GM18498 (cell line): ENCODE results near the gene PRDM16.

Source experiments
- ATAC-seq: cut with Tn5 transposase; IDR thresholded peaks from one replicate; pipeline ENCODE4 v1.9.1; 2021; ENCODE audit warnings: mild to moderate bottlenecking, moderate library complexity; ENCODE audit not compliant: unreplicated experiment

The PRDM16 gene

GRCh38 chr1:3174487-3175247, 105.7 kb downstream of the PRDM16 start:
- no peak for ATAC-seq

DNA sequence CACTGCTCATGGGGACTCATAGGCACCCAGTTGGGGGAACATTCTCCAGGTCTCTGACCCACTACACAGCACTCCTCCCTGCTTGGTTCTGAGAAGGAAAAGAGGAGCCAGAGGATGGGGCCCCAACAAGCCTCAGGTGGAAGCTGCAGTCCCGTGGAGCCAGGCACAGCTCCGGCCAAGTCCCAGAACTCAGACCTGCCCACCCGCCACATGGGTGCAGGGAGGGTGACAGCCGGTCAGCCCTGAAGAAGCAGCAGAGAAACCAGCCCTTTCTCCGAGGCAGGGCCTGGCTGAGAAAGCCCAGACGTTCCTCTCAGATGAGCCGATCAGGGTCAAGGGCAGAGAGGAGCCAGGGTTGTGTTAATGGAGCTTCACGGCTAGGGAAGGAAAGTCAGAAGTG, 106.5 kb downstream of the PRDM16 start:
- ATAC-seq = no peak

- no peak for ATAC-seq
Measured at GRCh38 chr1:3176028-3176427, 107.0 kb downstream of the PRDM16 start.

DNA sequence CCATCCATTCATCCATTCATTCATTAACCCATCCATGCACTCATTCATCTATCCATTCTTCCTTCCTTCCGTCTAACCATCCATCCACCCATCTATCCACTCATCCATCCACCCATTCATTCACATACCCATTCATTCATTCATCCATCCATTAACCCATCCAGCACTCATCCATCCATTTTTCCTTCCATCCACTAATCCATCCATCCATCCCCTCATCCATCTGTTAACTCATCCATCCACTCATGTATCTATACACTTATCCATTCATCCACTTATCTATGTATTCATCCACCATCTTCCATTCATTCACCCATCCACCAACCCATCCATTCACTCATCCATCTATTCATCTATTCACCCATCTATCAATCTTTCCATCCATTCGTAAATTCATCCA, 107.8 kb downstream of the PRDM16 start:
- no peak for ATAC-seq

- no peak for ATAC-seq
Measured at GRCh38 chr1:3178279-3178678, 109.3 kb downstream of the PRDM16 start.

DNA sequence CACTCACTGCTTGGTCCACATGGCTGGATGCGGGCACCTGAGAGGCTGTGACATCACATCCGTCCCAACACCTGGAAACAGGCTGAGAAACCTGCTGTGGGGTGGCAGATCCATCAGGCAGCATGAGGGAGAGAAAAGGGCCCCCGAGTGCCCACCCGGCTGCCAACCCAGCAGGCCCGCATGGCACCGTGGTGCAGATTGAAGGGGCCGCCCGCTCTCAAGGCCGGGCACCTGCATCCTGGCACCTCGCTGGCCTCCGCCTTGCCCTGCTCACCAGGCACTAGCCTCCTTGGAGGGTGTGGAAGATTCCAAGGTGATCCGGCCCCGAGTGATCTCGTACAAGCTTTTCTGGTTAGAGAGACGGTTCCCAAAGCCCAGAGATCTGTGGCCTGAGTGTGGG, 110.5 kb downstream of the PRDM16 start:
- no peak for ATAC-seq

DNA sequence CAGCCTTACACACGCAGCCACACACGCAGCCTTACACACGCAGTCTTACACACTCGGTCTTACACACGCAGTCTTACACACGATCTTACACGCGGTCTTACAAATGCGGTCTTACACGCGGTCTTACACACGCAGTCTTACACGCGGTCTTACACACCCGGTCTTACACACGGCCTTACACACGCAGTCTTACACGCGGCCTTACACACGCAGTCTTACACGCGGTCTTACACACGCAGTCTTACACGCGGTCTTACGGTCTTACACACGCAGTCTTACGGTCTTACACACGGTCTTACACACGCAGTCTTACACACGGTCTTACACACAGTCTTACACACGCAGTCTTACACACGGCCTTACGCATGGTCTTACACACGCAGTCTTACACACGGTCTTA, 111.9 kb downstream of the PRDM16 start:
- ATAC-seq = no peak

DNA sequence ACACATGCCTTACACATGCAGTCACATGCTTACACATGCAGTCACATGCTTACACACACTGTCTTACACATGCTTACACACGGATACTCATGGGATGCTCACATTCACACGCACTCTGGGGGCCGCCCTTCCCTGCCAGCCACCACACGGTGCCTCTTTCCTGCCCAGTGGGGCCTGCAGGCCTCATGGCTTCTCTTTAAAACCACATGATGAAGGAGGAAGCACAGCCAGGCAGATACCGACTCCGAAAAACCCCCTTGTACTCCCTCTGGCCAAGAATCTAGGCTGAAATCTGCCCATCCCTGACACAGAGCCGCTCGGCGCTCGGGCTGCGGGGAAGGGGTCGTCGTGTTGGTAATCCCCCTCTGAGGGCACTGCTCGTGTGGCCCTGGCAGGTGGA, 113.0 kb downstream of the PRDM16 start:
- ATAC-seq = no peak

- ATAC-seq = no peak
Measured at GRCh38 chr1:3183411-3183810, 114.4 kb downstream of the PRDM16 start.

GRCh38 chr1:3183813-3184212, 114.8 kb downstream of the PRDM16 start:
- no peak for ATAC-seq

GRCh38 chr1:3184666-3185065, 115.7 kb downstream of the PRDM16 start:
- ATAC-seq = no peak

DNA sequence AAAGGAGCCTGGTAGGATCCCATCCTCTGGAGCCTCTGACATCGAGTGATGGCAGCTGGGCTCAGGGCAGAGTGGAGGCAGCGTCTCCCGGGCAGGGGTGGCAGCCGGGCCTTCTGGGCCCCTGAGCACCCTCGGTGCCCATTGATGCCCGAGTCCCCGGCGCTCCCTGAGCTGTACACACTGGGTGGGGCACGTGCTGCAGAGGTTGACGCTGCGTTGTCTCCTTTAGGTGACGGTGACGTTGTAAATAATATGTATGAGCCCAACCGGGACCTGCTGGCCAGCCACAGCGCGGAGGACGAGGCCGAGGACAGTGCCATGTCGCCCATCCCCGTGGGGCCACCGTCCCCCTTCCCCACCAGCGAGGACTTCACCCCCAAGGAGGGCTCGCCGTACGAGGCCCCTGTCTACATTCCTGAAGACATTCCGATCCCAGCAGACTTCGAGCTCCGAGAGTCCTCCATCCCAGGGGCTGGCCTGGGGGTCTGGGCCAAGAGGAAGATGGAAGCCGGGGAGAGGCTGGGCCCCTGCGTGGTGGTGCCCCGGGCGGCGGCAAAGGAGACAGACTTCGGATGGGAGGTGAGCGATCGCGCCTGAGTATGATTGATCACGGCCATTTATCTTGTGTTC, 117.0 kb downstream of the PRDM16 start:
- no peak for ATAC-seq

DNA sequence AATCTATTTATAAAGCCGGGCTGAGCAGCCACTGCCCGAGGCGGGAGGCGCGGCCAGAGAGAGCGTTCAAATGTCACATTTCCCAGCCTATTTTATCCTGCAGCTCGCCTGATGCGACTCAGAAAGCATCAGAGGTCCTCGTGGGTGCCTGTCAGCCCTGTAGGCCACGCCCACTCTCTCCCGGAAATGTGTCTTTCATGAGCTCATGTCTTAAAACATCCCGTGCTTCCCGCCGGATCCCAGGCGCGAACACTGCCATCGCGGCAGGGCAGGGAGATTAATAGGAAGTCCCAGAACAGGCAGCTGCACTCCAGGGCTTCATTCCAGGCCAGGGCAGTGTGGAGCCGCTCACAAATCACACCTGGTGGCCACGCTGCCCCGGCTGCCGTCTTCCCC, 117.5 kb downstream of the PRDM16 start:
- no peak for ATAC-seq

DNA sequence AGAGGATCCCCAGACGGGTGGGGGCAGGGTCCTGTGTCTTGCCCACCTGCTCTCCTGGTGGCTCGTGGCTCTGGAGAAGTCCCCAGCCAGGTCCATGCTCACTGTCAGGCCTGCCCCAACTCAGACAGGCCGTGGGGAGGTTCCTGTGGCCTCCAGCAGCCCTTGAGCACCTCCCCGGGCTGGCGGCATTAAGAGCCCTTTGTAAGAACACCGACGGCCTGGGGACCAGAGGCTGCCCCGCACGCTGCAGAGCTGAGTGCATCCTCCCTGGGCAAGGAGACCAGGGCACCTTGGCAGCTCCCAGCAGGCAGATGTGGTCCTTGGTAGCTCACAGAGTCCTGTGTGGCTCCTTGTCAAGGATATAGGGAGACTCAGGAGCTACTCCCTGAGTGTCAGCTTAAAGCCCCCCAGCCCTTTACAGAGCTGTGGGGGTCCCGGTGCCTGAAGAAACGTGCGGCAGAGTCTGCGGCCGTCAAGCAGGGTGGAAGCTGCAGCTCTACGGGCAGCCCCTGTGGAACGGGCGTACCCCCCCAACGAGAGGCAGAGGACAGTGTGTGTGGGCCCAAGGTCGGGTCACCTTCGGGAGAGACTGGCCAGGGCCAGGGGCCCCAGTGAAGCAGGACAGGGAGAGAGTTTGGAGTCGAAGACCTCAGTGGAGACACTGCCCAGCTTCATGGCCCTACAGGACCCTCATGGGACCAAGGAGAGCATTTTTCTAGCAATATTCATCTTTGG, 118.6 kb downstream of the PRDM16 start:
- ATAC-seq = no peak

DNA sequence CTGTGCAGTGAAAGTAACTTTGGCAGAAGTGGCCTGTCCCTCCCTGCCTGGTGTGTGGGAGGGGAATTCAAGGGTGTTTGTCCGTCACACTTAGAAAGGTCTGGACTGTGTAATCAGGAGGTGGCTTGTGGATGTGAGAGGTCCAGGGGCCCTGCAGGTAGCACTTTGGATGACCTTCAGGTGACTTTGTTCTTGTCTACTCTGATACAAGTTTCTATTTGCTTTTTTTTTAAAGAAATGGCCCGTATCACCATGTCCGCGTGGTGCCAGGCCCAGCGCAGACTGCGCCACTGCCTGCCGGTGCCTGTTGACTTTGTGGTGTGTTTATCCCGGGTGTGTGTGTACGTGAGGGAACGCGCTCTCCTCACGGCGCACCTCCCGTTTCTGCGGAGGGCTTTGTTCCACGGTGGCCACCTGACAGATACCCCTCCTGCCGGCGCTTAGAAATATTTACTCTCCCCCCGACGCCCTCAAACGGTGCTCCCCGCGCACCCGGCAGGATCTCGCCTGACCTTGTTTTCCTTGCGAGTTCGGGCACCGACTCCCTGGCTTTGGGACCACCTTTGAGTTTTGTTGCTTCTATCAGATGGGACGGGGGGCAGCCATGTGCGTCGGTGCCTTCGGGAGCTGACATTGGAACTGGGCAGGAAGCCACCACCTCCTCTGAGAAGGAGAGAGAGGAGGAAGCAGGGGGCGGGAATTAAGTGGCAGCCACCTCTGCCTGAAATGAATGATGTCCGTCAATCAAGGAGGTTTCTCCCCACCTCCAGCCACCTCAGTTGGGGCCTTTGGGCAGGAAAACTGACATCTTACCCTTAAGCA, 119.4 kb downstream of the PRDM16 start:
- ATAC-seq = no peak

- no peak for ATAC-seq
Measured at GRCh38 chr1:3190256-3191041, 121.4 kb downstream of the PRDM16 start.

GRCh38 chr1:3192361-3192760, 123.4 kb downstream of the PRDM16 start:
- ATAC-seq = no peak

DNA sequence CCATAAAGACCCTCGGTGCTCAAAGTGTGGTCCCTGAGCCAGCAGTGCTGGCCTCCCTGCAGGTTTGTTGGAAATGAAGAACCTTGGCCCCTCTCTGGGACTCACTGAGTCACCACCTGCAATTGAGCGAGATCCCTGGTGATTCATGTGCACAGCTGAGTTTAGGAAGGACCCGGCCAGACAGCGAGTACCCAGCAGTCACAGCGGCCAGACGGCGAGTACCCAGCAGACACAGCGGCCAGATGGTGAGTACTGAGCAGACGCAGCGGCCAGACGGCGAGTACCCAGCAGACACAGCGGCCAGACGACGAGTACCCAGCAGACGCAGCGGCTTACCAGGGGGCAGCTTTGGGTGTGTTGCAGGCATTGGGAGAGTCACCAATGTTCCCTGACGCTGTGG, 123.8 kb downstream of the PRDM16 start:
- no peak for ATAC-seq

GRCh38 chr1:3193811-3194210, 124.8 kb downstream of the PRDM16 start:
- ATAC-seq = no peak

DNA sequence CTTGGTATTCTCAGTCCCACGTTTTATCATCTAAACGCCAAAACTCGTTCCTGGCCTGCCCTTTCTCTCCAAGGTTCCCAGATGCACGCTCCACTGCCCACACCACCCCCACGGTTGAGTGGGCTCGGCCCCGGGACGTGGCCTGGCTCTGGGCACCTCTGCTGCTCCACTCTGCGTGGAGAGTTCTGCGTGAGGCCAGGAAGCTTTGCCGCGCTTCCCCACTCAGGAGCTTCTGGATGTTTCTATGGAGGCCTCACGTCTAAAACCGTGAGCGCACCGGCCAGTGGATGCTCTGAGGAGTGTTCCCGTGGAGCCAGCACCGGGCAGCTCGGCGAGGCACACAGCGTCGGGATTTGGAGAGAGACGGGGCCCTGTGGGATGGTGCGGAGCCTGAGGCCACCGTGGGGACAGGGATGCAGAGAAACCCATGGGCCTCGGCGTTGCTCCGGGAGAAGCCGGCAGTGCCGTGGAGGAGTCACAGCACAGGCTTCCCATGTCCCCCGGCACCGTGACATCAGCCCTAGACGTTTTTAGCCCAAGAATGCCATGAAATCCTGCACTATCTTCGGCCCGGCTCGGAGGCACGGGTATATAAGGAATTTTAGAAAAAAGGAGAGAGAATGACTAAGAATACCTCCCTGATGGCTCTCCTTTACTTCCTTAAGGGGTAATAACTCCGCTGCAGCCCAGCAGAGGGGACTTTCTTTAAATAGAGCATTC, 125.9 kb downstream of the PRDM16 start:
- no peak for ATAC-seq
